Neural cell (in vitro differentiated cells): ENCODE results near the gene CFAP157.

Experiments used
- CTCF ChIP-seq: fragments of 450-650 bp; IDR thresholded peaks from 2 replicates; pipeline ENCODE4 v1.5.1; 2014; ENCODE audit warnings: antibody characterized with exemption, mild to moderate bottlenecking, moderate library complexity; ENCODE audit not compliant: poor library complexity, severe bottlenecking
- EP300 ChIP-seq: fragments of 450-650 bp; conservative IDR thresholded peaks from 2 replicates; pipeline ENCODE4 v1.6.1; 2014; ENCODE audit warnings: antibody characterized with exemption, mild to moderate bottlenecking, moderate library complexity; ENCODE audit not compliant: poor library complexity, severe bottlenecking
- MXI1 ChIP-seq: fragments of 450-650 bp; conservative IDR thresholded peaks from 2 replicates; pipeline ENCODE4 v1.6.1; 2014; ENCODE audit warnings: antibody characterized with exemption, mild to moderate bottlenecking; ENCODE audit not compliant: poor library complexity, severe bottlenecking
- POLR2AphosphoS5 ChIP-seq: IDR thresholded peaks from 2 replicates; pipeline ENCODE4 v1.6.1; 2012
- RAD21 ChIP-seq: fragments of 450-650 bp; conservative IDR thresholded peaks from 2 replicates; pipeline ENCODE4 v1.6.1; 2014; ENCODE audit warnings: antibody characterized with exemption, mild to moderate bottlenecking, moderate library complexity
- REST ChIP-seq: IDR thresholded peaks from 2 replicates; pipeline ENCODE4 v1.6.1; 2012; ENCODE audit warnings: borderline replicate concordance

- TF ChIP-seq REST (no peak), POLR2AphosphoS5 (no peak), RAD21 (no peak), CTCF (no peak), MXI1 (no peak), EP300 (no peak)
Measured at GRCh38 chr9:127710204-127710783, 3.5 kb downstream of the CFAP157 start.
